ENCODE results near the gene ZNF662. TPM values are rescaled to one million over a fixed set of nuclear protein-coding genes. Genes with fewer than 3 reads are reported as not detected.

The ZNF662 gene
- total RNA-seq, 2 donors from 2014 or later: 0.06 to 0.24 TPM

- H3K9me3 Mint-ChIP-seq: no peaks in the 10 kb centered on the region
- H3K27me3 Mint-ChIP-seq: no peaks in the 10 kb centered on the region
- peaks cover 7% of the 10 kb centered on the region for H3K4me1 Mint-ChIP-seq
- no peak overlapping the region for H3K4me3 Mint-ChIP-seq
- H3K27ac Mint-ChIP-seq: no peak overlapping the region
- no peaks in the 10 kb centered on the region for H3K36me3 Mint-ChIP-seq (ENCODE audit: low read depth)
- ATAC-seq (replicated peaks): no peak
These were observed 31.4 kb downstream of the ZNF662 start for GRCh38 chr3:42937334-42937733.

DNA sequence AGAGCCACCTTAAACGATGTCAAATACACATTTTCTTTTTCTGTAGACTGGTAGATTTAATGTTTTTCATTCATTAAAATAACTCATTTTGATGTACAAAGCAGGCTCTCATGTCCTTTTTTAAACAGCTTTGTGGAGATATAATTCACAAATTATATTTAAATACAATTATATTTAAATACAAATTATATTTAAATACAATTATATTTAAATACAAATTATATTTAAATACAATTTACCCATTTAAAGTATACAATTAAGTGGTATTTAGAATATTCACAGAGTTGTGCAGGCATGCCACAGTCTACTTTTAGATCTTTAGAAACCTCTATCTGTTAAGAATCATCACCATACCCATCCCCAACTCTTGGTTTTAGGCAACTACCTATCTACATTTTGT, 36.8 kb downstream of the ZNF662 start:
- peaks cover 5% of the 10 kb centered on the region for H3K9me3 Mint-ChIP-seq

DNA sequence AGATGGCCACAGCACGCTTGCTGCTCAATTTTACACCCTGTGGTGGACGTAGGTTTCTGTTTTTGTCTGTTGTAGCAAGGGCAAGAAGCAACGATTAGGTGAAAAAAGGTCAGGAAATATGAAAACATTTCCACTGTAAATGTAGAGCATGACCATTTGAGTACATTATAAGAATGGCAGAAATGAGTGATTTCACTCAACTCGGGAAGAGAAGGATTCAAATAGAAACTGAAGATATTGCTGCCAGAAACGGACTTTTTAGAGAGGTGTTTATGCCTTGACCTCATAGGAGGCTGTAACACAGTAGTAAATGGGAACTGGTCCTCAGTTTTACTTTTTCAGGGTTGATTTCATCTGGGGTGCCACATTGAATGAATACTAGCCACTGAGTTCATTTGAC, 40.1 kb downstream of the ZNF662 start:
- Mint-ChIP-seq H3K27ac (peak overlapping the region; percentile 53), H3K4me3 (no peak overlapping the region), H3K4me1 (peaks cover 6% of the 10 kb centered on the region), H3K36me3 (ENCODE audit: low read depth) (no peaks in the 10 kb centered on the region), H3K9me3 (peaks cover 5% of the 10 kb centered on the region), H3K27me3 (peaks cover 6% of the 10 kb centered on the region)
- ATAC-seq (replicated peaks): peak; percentile 86

More for the DNA sequence above, 36.8 kb downstream of the ZNF662 start:
- Mint-ChIP-seq H3K27ac (no peak overlapping the region), H3K4me3 (no peak overlapping the region), H3K4me1 (peaks cover 6% of the 10 kb centered on the region), H3K36me3 (ENCODE audit: low read depth) (no peaks in the 10 kb centered on the region), H3K27me3 (peaks cover 6% of the 10 kb centered on the region)
- no peak for ATAC-seq (replicated peaks)

DNA sequence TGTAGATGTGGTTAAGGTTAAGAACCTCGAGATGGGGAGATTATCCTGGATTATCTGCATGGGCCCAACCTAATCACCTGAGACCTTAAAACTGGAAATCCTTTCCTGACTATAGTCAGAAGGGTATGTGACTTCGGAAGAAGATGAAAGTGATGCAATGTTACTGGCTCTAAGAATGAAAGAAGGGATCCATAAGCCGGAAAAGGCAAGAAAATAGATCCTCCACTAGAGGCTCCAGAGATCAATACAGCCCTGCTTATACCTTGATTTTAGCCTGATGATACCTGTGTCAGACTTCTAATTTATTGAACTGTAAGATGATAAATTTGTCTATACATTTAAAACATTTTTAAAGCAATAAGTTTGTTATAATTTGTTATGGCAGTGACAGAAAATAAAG, 51.6 kb downstream of the ZNF662 start:
- Mint-ChIP-seq H3K36me3 (ENCODE audit: low read depth) (no peaks in the 10 kb centered on the region), H3K4me1 (no peaks in the 10 kb centered on the region), H3K9me3 (no peaks in the 10 kb centered on the region), H3K4me3 (no peak overlapping the region), H3K27me3 (no peaks in the 10 kb centered on the region), H3K27ac (no peak overlapping the region)
- ATAC-seq (replicated peaks): no peak

DNA sequence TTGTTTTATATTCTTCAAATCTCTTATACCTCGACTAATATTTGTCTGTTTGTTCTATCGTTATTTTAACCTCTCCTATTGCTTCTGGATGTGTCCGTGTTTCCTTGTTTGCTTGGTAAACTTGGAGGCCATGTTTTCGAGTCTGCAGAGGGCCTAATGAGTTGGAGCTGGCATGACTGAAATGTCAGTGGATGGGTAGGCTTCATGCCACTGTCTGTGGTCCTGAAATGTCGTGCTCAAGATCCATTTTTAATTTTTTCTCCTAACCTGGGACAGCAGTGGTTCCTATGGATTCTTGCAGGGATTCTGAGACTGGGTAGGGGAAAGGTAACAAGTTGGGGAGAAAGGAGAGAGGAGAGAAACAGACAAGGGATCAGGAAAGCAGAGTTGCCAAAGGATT, 54.3 kb downstream of the ZNF662 start:
- Mint-ChIP-seq H3K9me3 (no peaks in the 10 kb centered on the region), H3K4me1 (peaks cover 4% of the 10 kb centered on the region), H3K27ac (no peak overlapping the region), H3K27me3 (no peaks in the 10 kb centered on the region), H3K4me3 (no peak overlapping the region), H3K36me3 (ENCODE audit: low read depth) (no peaks in the 10 kb centered on the region)
- ATAC-seq (replicated peaks): no peak

- Mint-ChIP-seq H3K27me3 (no peaks in the 10 kb centered on the region), H3K9me3 (no peaks in the 10 kb centered on the region), H3K4me1 (peaks cover 4% of the 10 kb centered on the region), H3K36me3 (ENCODE audit: low read depth) (no peaks in the 10 kb centered on the region), H3K27ac (no peak overlapping the region), H3K4me3 (no peak overlapping the region)
- ATAC-seq (replicated peaks): no peak
These were observed 54.8 kb downstream of the ZNF662 start for GRCh38 chr3:42960786-42961185.

GRCh38 chr3:42961633-42962032, 55.7 kb downstream of the ZNF662 start:
- ATAC-seq (replicated peaks): no peak
- H3K9me3 Mint-ChIP-seq: no peaks in the 10 kb centered on the region
- no peak overlapping the region for H3K4me3 Mint-ChIP-seq
- H3K27ac Mint-ChIP-seq: no peak overlapping the region
- no peaks in the 10 kb centered on the region for H3K27me3 Mint-ChIP-seq
- no peaks in the 10 kb centered on the region for H3K36me3 Mint-ChIP-seq (ENCODE audit: low read depth)
- H3K4me1 Mint-ChIP-seq: peaks cover 4% of the 10 kb centered on the region

GRCh38 chr3:42963269-42963668, 57.3 kb downstream of the ZNF662 start:
- Mint-ChIP-seq H3K27ac (no peak overlapping the region), H3K9me3 (no peaks in the 10 kb centered on the region), H3K4me1 (peaks cover 4% of the 10 kb centered on the region), H3K36me3 (ENCODE audit: low read depth) (no peaks in the 10 kb centered on the region), H3K27me3 (no peaks in the 10 kb centered on the region), H3K4me3 (no peak overlapping the region)
- ATAC-seq (replicated peaks): no peak

DNA sequence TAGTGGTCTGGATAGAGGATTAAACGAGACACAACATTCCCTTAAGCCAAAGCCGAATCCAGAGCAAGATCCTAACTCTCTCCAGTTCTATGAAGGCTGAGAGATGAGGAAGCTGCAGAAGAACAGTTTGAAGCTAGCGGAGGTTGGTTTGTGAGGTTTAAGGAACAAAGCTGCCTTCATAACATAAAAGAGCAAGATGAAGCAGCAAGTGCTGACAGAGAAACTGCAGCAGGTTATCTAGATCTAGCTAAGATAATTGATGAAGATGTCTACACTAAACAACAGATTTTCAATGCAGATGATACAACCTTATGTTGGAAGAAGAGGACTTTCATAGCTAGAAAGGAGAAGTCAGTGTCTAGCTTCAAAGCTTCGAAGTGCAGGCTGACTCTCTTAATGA, 58.3 kb downstream of the ZNF662 start:
- no peak overlapping the region for H3K27ac Mint-ChIP-seq
- no peak for ATAC-seq (replicated peaks)
- peaks cover 4% of the 10 kb centered on the region for H3K4me1 Mint-ChIP-seq
- H3K4me3 Mint-ChIP-seq: no peak overlapping the region
- H3K27me3 Mint-ChIP-seq: no peaks in the 10 kb centered on the region
- H3K36me3 Mint-ChIP-seq (ENCODE audit: low read depth): no peaks in the 10 kb centered on the region
- H3K9me3 Mint-ChIP-seq: no peaks in the 10 kb centered on the region

Other genes with a start within 250 kb of the ZNF662 start
- gene KLHL40, start 220.6 kb upstream of the ZNF662 start, total RNA-seq: not detected
- not detected for gene HHATL, start 203.3 kb upstream of the ZNF662 start, total RNA-seq
- gene CCDC13, start 132.9 kb upstream of the ZNF662 start, total RNA-seq: under 1 TPM in 1 of 2 donors, not detected in 1; 0.24 TPM
- 10 to 100 TPM; 46.4 to 84.4 TPM for gene HIGD1A, start 101.7 kb upstream of the ZNF662 start, total RNA-seq
- gene ACKR2, start 96.7 kb upstream of the ZNF662 start, total RNA-seq: 1 to 10 TPM in 1 of 2 donors, under 1 TPM in 1; 0.77 to 1.3 TPM
- not detected for gene CYP8B1, start 30.3 kb upstream of the ZNF662 start, total RNA-seq
- not detected for gene GASK1A, start 73.2 kb downstream of the ZNF662 start, total RNA-seq
- 1 to 10 TPM; 3.7 to 4.5 TPM for gene POMGNT2, start 199.9 kb downstream of the ZNF662 start, total RNA-seq